ENCODE measurements around the gene ARHGAP29.

DNA sequence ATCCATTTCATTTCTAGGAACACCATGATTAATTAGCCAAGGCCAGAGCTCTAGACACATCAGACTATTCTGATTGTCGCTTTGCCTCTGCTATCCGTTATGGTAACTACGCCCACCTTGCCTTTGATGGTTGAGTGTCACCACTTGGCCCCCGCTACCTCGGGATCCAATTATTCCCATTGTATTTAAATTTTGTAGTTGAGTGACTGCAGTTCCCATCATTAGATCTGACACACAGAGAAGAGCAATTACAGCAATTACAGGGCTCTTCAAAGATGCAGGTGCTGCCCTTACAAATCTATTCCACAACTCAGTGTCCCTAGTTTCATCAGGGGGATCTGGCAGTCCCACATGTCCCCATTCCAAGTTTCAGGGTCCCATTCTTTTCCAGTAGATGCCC is 71.5 kb downstream of the ARHGAP29 start:
- TF ChIP-seq, protein P1, sequence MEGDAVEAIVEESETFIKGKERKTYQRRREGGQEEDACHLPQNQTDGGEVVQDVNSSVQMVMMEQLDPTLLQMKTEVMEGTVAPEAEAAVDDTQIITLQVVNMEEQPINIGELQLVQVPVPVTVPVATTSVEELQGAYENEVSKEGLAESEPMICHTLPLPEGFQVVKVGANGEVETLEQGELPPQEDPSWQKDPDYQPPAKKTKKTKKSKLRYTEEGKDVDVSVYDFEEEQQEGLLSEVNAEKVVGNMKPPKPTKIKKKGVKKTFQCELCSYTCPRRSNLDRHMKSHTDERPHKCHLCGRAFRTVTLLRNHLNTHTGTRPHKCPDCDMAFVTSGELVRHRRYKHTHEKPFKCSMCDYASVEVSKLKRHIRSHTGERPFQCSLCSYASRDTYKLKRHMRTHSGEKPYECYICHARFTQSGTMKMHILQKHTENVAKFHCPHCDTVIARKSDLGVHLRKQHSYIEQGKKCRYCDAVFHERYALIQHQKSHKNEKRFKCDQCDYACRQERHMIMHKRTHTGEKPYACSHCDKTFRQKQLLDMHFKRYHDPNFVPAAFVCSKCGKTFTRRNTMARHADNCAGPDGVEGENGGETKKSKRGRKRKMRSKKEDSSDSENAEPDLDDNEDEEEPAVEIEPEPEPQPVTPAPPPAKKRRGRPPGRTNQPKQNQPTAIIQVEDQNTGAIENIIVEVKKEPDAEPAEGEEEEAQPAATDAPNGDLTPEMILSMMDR (conservative IDR thresholded peaks at IDR 0.05; ENCODE audit: low read depth, low read length), result no peak
- TF ChIP-seq, protein P2, sequence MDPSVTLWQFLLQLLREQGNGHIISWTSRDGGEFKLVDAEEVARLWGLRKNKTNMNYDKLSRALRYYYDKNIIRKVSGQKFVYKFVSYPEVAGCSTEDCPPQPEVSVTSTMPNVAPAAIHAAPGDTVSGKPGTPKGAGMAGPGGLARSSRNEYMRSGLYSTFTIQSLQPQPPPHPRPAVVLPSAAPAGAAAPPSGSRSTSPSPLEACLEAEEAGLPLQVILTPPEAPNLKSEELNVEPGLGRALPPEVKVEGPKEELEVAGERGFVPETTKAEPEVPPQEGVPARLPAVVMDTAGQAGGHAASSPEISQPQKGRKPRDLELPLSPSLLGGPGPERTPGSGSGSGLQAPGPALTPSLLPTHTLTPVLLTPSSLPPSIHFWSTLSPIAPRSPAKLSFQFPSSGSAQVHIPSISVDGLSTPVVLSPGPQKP (IDR thresholded peaks at IDR 0.05; ENCODE audit: borderline replicate concordance, low read depth, low read length), result no peak
- TF ChIP-seq SMC3 (IDR thresholded peaks at IDR 0.05; ENCODE audit: low read depth, low read length) (no peak), RAD21 (IDR thresholded peaks at IDR 0.05; ENCODE audit: low read length) (no peak), POLR2A (IDR thresholded peaks at IDR 0.05; ENCODE audit: low read depth, low read length) (no peak), MXI1 (IDR thresholded peaks at IDR 0.05; ENCODE audit: borderline replicate concordance, low read depth, low read length) (no peak)

Data from IMR-90 (cell line).